KOPT-K1 (cell line): ENCODE data around the gene GPI.
"Not testable (repeated sequence)": the region's sequence is repeated elsewhere in the genome, so short reads cannot be mapped to it uniquely, and the experiment has no call there.

Experiments
- H3K27ac ChIP-seq: fragments of 200-600 bp; sonication (generic); 2 replicates; pipeline ENCODE4 v1.5.1; 2016; ENCODE audit warnings: antibody characterized with exemption, mild to moderate bottlenecking, low read depth, low read length; ENCODE audit not compliant: poor library complexity, severe bottlenecking
- H3K36me3 ChIP-seq: fragments of 200-600 bp; sonication (generic); 2 replicates; pipeline ENCODE4 v1.5.1; 2017; ENCODE audit warnings: antibody characterized with exemption, mild to moderate bottlenecking, low read length, moderate library complexity; ENCODE audit not compliant: insufficient read depth
- H3K9me3 ChIP-seq: fragments of 200-600 bp; sonication (generic); 2 replicates; pipeline ENCODE4 v1.5.1; 2017; ENCODE audit warnings: antibody characterized with exemption, low read length, mild to moderate bottlenecking; ENCODE audit not compliant: insufficient read depth, poor library complexity, severe bottlenecking

Gene GPI

GRCh38 chr19:34330116-34330515 is 34.9 kb upstream of the GPI start:
- Histone ChIP-seq H3K36me3 (peaks cover 5% of the 10 kb centered on the region; the same call in 1 of the 2 replicates), H3K27ac (no peak overlapping the region), H3K9me3 (no peaks in the 10 kb centered on the region)

- not testable (repeated sequence) for H3K27ac ChIP-seq, H3K36me3 ChIP-seq, H3K9me3 ChIP-seq
These were observed 34.4 kb upstream of the GPI start for GRCh38 chr19:34330596-34330995.

- not testable (repeated sequence) for H3K36me3 ChIP-seq, H3K9me3 ChIP-seq, H3K27ac ChIP-seq
These were observed 33.4 kb upstream of the GPI start for GRCh38 chr19:34331596-34331995.

GRCh38 chr19:34332027-34332760 is 32.8 kb upstream of the GPI start:
- no peaks in the 10 kb centered on the region for H3K9me3 ChIP-seq
- peaks cover 5% of the 10 kb centered on the region; the same call in 1 of the 2 replicates for H3K36me3 ChIP-seq
- H3K27ac ChIP-seq: no peak overlapping the region

- no peaks in the 10 kb centered on the region for H3K9me3 ChIP-seq
- peaks cover 6% of the 10 kb centered on the region; the same call in 1 of the 2 replicates for H3K36me3 ChIP-seq
- no peak overlapping the region for H3K27ac ChIP-seq
These were observed 29.1 kb upstream of the GPI start for GRCh38 chr19:34335914-34336313.

- peaks cover 12% of the 10 kb centered on the region for H3K36me3 ChIP-seq
These were observed 28.2 kb upstream of the GPI start for GRCh38 chr19:34336781-34337271.

GRCh38 chr19:34337739-34338138 is 27.3 kb upstream of the GPI start:
- H3K27ac ChIP-seq: no peak overlapping the region
- H3K9me3 ChIP-seq: no peaks in the 10 kb centered on the region
- peaks cover 21% of the 10 kb centered on the region for H3K36me3 ChIP-seq

More at GRCh38 chr19:34336781-34337271, 28.2 kb upstream of the GPI start:
- Histone ChIP-seq H3K27ac (no peak overlapping the region), H3K9me3 (no peaks in the 10 kb centered on the region)

- Histone ChIP-seq H3K9me3 (no peaks in the 10 kb centered on the region), H3K27ac (no peak overlapping the region), H3K36me3 (peaks cover 21% of the 10 kb centered on the region)
These were observed 22.9 kb upstream of the GPI start for GRCh38 chr19:34341935-34342680.

GRCh38 chr19:34343751-34344150 is 21.2 kb upstream of the GPI start:
- Histone ChIP-seq H3K36me3 (peaks cover 21% of the 10 kb centered on the region), H3K27ac (no peak overlapping the region), H3K9me3 (no peaks in the 10 kb centered on the region)

GRCh38 chr19:34345947-34346351 is 19.0 kb upstream of the GPI start:
- Histone ChIP-seq H3K36me3 (peaks cover 15% of the 10 kb centered on the region), H3K27ac (no peak overlapping the region), H3K9me3 (no peaks in the 10 kb centered on the region)

GRCh38 chr19:34347561-34348165 is 17.3 kb upstream of the GPI start:
- H3K27ac ChIP-seq: no peak overlapping the region
- H3K9me3 ChIP-seq: no peaks in the 10 kb centered on the region
- 0 out of 2 replicates have a peak, but pooled peaks cover under 1% of the 10 kb centered on the region for H3K36me3 ChIP-seq

GRCh38 chr19:34348899-34349487 is 16.0 kb upstream of the GPI start:
- H3K27ac ChIP-seq: peak overlapping the region; percentile 86
- no peaks in the 10 kb centered on the region for H3K9me3 ChIP-seq
- no peaks in the 10 kb centered on the region for H3K36me3 ChIP-seq

- peak overlapping the region; percentile 86 for H3K27ac ChIP-seq
- no peaks in the 10 kb centered on the region for H3K36me3 ChIP-seq
- no peaks in the 10 kb centered on the region for H3K9me3 ChIP-seq
These were observed 14.8 kb upstream of the GPI start for GRCh38 chr19:34350161-34350561.

- Histone ChIP-seq H3K9me3 (no peaks in the 10 kb centered on the region), H3K36me3 (no peaks in the 10 kb centered on the region), H3K27ac (peak overlapping the region; percentile 86)
These were observed 13.6 kb upstream of the GPI start for GRCh38 chr19:34351382-34351826.

GRCh38 chr19:34353546-34353945 is 11.4 kb upstream of the GPI start:
- no peaks in the 10 kb centered on the region for H3K9me3 ChIP-seq
- peak overlapping the region; percentile 5 for H3K27ac ChIP-seq
- no peaks in the 10 kb centered on the region for H3K36me3 ChIP-seq
